CD4-positive, alpha-beta T cell treated with Interleukin-17A for 4 hours (primary cell): ENCODE measurements around the gene SFI1.
"Not testable (repeated sequence)": the region's sequence is repeated elsewhere in the genome, so short reads cannot be mapped to it uniquely, and the experiment has no call there.

Experiments
- DNase-seq: peaks from one replicate; pipeline ENCODE4 v3.0.0-alpha.2; 2020; ENCODE audit warnings: mixed read lengths

SFI1 gene

DNA sequence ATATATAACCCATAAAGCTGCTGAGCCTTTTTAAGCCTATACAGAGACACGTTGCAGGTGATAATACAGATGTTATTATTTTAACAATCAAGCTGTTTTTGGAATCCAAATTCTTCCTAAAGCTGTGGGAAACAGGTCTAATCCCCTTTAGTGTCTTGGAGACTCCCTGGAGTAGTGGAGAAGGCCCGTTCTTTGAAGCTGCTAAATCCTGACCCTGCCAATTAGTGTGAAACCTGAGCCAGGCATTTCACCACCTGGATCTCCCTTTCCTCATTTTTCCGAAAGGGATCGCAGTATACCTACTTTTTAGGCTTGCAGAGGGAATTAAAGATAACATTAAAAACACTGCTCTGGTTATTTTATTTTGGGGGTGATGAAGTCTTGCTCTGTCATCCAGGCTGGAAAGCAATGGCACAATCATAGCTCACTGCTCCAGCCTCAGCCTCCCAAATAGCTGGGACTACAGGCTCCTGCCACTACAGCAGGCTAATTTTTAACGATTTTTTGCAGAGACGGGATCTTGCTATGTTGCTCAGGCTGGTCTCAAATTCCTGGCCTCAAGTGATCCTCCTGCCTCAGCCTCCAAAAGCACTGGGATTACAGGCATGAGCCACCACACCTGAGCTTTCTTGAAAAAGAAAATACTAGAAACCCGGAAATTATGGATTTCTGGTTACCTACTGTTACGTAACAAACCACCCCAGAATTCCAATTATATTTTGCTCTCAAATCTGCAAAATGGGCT, 4.9 kb upstream of the SFI1 start:
- DNase-seq: no peak

- no peak for DNase-seq
Measured at GRCh38 chr22:31492151-31492550, 4.2 kb upstream of the SFI1 start.

DNA sequence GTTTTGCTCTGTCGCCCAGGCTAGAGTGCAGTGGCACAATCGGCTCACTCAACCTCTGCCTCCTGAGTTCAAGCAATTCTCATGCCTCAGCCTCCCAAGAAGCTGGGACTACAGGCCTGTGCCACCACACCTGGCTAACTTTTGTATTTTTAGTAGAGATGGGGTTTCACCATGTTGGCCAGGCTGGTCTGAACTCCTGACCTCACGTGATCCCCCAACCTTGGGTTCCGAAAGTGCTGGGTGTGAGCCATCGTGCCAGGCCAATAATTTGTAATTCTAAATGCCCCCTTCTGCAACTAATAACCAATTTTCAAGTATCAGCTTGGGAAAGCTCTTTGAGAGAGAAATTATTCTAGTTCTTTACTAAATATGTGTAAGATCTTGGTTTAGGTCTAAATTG, 3.0 kb upstream of the SFI1 start:
- not testable (repeated sequence) for DNase-seq

DNA sequence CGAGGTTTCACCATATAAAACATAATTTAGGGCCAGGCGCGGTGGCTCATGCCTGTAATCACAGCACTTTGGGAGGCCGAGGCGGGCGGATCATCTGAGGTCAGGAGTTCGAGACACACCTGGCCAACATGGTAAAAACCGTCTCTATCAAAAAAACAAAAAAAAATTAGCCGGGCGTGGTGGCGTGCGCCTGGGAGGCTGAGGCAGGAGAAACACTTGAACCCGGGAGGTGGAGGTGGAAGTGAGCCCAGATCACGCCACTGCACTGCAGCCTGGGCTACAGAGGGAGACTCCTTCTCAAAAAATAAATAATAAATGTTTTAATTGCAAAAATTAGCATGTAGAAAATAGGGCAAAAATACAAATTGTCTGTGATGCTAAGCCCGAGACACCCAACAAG, 993 bp upstream of the SFI1 start:
- no peak for DNase-seq

DNA sequence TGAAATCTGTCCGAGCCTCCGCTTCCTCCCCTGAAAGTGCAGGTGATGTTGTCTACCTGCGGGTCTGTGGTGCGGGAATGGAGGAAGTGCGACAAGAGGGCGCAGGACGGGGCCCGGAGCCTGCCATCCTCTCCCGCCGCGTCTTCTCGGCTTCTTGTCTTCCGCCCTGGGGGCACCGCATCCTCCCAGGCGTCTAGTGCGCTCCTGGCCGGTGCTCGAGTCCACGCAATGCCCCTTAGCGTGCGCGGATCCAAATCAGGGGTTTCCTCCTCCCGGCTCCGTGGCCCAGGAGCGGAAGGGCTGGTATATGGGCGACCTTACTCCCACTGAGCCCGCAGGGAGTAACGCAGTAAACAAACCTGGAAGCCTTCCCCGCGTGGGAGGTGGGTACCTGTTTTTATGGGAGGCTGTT, 405 bp downstream of the SFI1 start:
- peak; percentile 61 for DNase-seq

DNA sequence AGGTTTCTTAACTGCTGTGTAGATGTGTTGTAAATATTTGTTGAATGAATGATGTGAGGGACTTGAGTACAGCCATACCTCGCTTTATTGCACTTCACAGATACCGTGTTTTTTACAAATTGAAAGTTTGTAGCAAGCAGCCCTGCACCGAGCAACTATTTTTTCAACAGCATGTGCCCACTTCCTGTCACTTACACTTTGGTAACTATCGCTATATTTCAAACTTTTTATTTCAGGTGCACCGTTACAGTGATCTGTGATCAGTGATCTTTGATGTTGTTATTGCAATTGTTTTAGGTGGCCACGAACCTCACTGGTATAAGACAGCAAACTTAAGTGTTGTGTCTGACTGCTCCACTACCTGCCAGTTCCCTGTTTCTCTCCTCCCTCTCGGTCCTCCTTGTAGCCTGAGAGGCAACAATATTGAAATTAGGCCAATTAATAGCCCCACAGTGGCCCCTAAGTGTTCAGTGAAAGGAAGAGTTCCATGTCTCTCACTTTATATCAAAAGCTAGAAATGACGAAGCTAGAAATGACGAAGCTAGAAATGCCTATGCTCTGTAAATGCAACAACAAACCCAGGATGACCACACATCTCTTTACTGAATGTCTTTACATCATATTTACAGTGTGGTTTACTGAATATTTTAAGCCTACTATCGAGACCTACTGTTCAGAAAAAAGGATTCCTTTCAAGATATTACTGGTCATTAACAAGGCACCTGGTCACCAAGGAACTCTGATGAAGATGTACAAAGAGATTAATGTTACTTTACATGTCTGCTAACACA, 1.0 kb downstream of the SFI1 start:
- peak; percentile 48 for DNase-seq

GRCh38 chr22:31501738-31502137, 5.4 kb downstream of the SFI1 start:
- DNase-seq: no peak

- DNase-seq: no peak
Measured at GRCh38 chr22:31503211-31503964, 7.1 kb downstream of the SFI1 start.

DNA sequence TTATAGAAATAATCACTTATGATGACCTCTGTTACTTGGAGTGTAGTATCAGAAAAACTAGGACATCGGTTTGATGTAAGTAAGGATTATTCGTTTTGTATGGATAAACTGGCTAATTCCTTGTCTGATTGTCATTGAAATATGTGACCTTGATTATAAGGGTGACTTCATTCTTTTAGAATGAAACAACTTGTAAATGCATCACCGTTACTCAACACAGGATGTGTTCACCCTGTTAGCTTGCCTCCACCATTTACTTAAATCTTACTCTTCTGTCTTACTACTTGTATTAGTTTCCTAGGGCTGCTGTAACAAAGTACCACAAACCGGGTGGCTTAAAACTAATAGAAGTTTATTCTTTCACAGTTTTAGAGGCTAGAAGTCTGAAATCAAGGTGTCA, 7.9 kb downstream of the SFI1 start:
- DNase-seq: no peak

DNA sequence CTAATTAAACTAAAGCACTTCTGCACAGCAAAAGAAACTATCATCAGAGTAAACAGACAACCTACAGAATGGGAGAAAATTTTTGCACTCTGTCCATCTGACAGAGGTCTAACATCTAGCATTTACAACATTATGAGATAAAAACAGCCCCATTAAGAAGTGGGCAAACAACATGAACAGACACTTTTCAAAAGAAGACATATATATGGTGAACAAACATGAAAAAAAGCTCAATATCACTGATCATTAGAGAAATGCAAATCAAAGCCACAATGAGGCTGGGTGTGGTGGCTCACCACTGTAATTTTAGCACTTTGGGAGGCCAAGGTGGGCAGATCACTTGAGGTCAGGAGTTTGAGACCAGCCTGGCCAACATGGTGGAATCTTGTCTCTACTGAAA, 11.2 kb downstream of the SFI1 start:
- DNase-seq: not testable (repeated sequence)

GRCh38 chr22:31508536-31508935, 12.2 kb downstream of the SFI1 start:
- DNase-seq: no peak

DNA sequence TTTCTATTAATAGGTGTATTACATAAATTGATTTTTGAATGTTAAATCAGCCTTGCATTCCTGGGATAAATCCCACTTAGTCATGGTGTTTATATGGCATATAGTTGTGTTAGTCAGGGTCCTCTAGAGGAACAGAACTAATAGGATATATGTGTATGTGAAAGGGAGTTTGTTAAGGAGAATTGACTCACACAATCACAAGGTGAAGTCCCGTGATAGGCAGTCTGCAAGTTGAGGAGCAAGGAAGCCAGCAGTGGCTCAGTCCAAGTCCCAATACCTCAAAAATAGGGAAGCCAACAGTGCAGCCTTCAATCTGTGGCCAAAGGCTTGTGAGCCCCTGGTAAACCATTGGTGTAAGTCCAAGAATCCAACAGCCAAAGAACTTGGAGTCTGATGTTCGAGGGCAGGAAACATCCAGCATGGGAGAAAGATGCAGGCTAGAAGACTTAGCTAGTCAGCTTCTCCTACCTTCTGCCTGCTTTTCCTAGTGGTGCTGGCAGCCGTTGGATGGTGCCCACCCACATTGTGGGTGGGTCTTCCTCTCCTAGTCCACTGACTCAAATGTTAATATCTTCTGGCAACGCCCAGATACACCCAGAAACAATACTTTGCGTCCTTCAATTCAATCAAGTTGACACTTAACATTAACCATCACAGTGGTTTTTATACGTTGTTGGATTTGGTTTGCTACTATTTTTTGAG, 12.9 kb downstream of the SFI1 start:
- no peak for DNase-seq

- no peak for DNase-seq
Measured at GRCh38 chr22:31520051-31520450, 23.7 kb downstream of the SFI1 start.

DNA sequence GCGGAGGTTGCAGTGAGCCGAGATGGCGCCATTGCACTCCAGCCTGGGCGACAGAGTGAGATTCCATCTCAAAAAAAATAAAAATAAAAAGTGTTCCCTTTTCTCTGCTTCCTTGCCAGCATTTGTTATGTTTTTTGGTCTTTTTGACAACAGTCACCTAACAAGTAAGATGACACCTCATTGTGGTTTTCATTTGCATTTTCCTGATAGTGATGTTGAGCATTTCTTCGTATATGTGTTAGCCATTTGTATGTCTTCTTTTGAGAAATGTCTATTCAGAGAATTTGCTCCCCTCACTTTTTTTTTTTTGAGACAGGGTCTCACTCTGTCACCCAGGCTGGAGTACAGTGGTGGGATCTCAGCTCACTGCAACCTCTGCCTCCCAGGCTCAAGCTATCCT, 27.8 kb downstream of the SFI1 start:
- DNase-seq: not testable (repeated sequence)

DNA sequence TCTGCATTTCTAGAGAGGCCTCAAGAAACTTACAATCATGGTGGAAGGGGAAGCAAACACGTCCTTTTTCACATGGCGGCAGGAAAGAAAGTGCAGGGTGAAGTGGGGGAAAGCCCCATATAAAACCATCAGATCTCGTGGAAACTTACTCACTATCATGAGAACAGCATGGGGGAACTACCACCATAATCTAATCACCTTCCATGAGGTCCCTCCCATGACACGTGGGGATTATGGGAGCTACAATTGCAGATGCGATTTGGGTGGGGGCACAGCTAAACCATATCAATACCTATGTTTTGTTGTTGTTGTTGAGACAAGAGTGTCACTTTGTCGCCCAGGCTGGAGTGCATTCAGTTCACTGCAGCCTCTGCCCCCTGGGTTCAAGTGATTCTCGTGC, 29.9 kb downstream of the SFI1 start:
- no peak for DNase-seq

DNA sequence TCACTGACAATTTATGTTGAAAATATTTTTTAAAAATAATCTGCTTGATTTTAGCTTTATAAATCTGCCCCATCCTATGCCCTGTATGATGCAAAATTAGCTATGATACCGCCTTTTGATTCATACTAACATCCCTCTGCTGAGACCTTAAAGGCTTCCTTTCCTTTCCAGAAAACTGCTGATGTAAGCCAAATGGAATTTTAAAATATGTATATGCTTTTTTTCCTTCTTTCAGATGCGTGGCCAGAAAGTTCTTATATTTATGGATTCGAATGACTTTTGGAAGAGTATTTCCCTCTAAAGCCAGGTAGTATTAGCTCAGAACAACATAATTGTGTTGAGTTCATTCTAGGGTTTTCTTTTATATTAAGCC, 34.5 kb downstream of the SFI1 start:
- no peak for DNase-seq

DNA sequence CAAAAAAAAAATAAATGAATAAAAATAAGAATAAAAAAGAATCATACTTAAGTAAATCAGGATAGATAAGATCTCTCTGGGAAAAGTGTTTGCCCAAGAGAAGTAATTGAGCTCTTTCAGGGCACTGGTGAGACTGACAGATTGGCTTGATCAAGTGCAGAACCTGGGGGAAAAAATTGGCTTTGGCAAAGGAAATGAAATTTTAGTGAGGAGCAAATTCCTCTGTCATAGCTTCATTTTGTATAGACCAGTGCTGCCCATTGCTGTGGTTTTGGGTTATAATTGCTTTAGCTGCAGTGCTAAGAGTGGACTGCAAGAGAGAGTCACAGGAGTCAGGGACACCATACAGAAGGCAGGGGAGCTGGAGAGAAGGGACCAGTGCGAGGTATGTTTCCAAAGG, 35.7 kb downstream of the SFI1 start:
- DNase-seq: no peak

GRCh38 chr22:31533374-31533773, 37.0 kb downstream of the SFI1 start:
- no peak for DNase-seq

DNA sequence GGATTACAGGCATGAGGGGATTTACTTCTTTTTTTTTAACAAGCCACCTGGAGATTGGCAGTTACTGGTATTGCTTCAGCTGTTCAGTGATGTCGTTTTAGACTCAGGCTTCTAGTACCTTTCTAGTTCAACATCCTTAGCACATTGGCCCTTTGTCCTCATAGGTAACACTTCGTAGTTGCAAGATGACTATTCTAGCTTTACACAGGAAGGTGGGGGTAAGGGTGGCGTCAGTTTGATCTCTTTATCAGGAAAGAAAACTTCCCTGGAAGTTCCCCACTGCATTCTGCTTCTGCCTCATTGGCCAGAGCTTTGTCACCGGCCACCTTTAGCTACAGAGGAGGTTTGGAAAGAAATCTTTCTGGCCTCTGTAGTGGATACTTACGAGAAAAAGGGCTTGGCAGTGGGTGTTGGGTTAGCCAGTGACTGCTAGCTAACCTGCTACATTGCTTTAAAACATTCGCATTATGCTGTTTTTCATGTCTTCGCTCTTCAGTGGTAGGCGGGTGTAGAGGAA, 40.7 kb downstream of the SFI1 start:
- no peak for DNase-seq

GRCh38 chr22:31538815-31539214, 42.5 kb downstream of the SFI1 start:
- DNase-seq: no peak

GRCh38 chr22:31540166-31540565, 43.8 kb downstream of the SFI1 start:
- not testable (repeated sequence) for DNase-seq

GRCh38 chr22:31540966-31541365, 44.6 kb downstream of the SFI1 start:
- DNase-seq: no peak
